ENCODE results near the gene ANKRD44.

DNA sequence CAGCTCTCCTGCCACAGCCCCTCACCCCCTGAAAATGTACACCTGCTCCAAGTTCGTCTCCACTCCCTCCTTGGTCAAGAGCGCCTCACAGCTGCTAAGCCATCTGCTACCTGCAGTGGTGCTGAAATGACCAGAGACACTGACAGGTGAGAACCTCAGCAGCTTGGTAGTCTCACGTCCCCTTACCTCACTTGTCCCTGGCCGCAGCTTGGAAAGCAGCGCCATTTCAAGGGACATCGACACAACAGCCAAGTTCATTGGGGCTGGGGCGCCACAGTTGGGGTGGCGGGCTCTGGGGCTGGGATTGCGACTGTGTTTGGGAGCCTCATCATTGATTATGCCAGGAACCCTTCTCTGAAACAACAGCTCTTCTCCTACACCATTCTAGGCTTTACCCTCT is 47.5 kb downstream of the ANKRD44 start:
- TF ChIP-seq TAF1 (IDR thresholded peaks at IDR 0.05; ENCODE audit: borderline replicate concordance, insufficient read depth, low read length) (no peak), POLR2AphosphoS5 (IDR thresholded peaks at IDR 0.05; ENCODE audit: low read depth, low read length) (no peak), SIN3A (IDR thresholded peaks at IDR 0.05; ENCODE audit: borderline replicate concordance, insufficient read depth, low read length) (no peak)
- TF ChIP-seq, protein P1, sequence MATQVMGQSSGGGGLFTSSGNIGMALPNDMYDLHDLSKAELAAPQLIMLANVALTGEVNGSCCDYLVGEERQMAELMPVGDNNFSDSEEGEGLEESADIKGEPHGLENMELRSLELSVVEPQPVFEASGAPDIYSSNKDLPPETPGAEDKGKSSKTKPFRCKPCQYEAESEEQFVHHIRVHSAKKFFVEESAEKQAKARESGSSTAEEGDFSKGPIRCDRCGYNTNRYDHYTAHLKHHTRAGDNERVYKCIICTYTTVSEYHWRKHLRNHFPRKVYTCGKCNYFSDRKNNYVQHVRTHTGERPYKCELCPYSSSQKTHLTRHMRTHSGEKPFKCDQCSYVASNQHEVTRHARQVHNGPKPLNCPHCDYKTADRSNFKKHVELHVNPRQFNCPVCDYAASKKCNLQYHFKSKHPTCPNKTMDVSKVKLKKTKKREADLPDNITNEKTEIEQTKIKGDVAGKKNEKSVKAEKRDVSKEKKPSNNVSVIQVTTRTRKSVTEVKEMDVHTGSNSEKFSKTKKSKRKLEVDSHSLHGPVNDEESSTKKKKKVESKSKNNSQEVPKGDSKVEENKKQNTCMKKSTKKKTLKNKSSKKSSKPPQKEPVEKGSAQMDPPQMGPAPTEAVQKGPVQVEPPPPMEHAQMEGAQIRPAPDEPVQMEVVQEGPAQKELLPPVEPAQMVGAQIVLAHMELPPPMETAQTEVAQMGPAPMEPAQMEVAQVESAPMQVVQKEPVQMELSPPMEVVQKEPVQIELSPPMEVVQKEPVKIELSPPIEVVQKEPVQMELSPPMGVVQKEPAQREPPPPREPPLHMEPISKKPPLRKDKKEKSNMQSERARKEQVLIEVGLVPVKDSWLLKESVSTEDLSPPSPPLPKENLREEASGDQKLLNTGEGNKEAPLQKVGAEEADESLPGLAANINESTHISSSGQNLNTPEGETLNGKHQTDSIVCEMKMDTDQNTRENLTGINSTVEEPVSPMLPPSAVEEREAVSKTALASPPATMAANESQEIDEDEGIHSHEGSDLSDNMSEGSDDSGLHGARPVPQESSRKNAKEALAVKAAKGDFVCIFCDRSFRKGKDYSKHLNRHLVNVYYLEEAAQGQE (IDR thresholded peaks at IDR 0.05; ENCODE audit: insufficient read depth in 1 of 2, low read depth in 2 of 2, low read length in 2 of 2), result no peak

All from PFSK-1 (cell line).